Neural cell (in vitro differentiated cells): ENCODE data around the gene FNBP1L. TPM values are rescaled to one million over a fixed set of nuclear protein-coding genes. Genes with fewer than 3 reads are reported as not detected.

Experiments
- H2AFZ ChIP-seq: fragments of 200-600, 300-800 bp; sonication (generic), shearing (Covaris generic); 2 replicates; pipeline ENCODE4 v1.6.0; 2014; ENCODE audit warnings: low read depth, mild to moderate bottlenecking, antibody characterized with exemption, low read length, moderate library complexity
- H3F3A ChIP-seq: fragments of 200-600 bp; shearing (Covaris generic); 2 replicates; pipeline ENCODE4 v1.6.1; 2016; ENCODE audit warnings: mild to moderate bottlenecking, moderate library complexity, mixed read lengths, antibody characterized with exemption, low read length; ENCODE audit not compliant: insufficient read depth, poor library complexity, severe bottlenecking
- H3K27ac ChIP-seq: fragments of 200-600, 300-800 bp; sonication (generic), shearing (Covaris generic); 2 replicates; pipeline ENCODE4 v1.5.1; 2014; ENCODE audit warnings: mild to moderate bottlenecking, low read length, moderate library complexity
- H3K27me3 ChIP-seq: fragments of 300-800, 200-600 bp; sonication (generic), shearing (Covaris generic); 2 replicates; pipeline ENCODE4 v1.6.0; 2014; ENCODE audit warnings: mild to moderate bottlenecking, low read depth, low read length, moderate library complexity; ENCODE audit not compliant: insufficient read depth
- H3K36me3 ChIP-seq: fragments of 300-800, 200-600 bp; sonication (generic), shearing (Covaris generic); 2 replicates; pipeline ENCODE4 v1.5.1; 2014; ENCODE audit warnings: mild to moderate bottlenecking, antibody characterized with exemption, low read length, moderate library complexity; ENCODE audit not compliant: insufficient read depth
- H3K4me2 ChIP-seq: fragments of 300-800, 200-600 bp; sonication (generic), shearing (Covaris generic); 2 replicates; pipeline ENCODE4 v1.6.0; 2014; ENCODE audit warnings: mild to moderate bottlenecking, low read length
- H3K4me3 ChIP-seq: fragments of 300-800, 200-600 bp; sonication (generic), shearing (Covaris generic); 2 replicates; pipeline ENCODE4 v1.5.1; 2014; ENCODE audit warnings: mild to moderate bottlenecking, low read length, moderate library complexity
- H3K79me2 ChIP-seq: fragments of 200-600 bp; shearing (Covaris generic); replicated peaks from 2 replicates; pipeline ENCODE4 v1.6.0; 2014; ENCODE audit warnings: mild to moderate bottlenecking, low read length, moderate library complexity; ENCODE audit not compliant: insufficient read depth
- H3K9ac ChIP-seq: fragments of 300-800, 200-600 bp; sonication (generic), shearing (Covaris generic); 2 replicates; pipeline ENCODE4 v1.6.1; 2016; ENCODE audit warnings: mild to moderate bottlenecking, low read length, mixed read lengths
- H3K9me2 ChIP-seq: fragments of 200-600 bp; shearing (Covaris generic); 2 replicates; pipeline ENCODE4 v1.6.1; 2016; ENCODE audit warnings: mild to moderate bottlenecking, low read length, mixed read lengths; ENCODE audit not compliant: insufficient read depth
- H3K9me3 ChIP-seq: fragments of 200-600, 300-800 bp; sonication (generic), shearing (Covaris generic); 2 replicates; pipeline ENCODE4 v1.6.1; 2016; ENCODE audit warnings: mild to moderate bottlenecking, mixed run types, low read length, moderate library complexity, mixed read lengths
- H4K20me1 ChIP-seq: fragments of 200-600 bp; shearing (Covaris generic); 2 replicates; pipeline ENCODE4 v1.6.1; 2016; ENCODE audit warnings: mild to moderate bottlenecking, mixed run types; ENCODE audit not compliant: insufficient read depth
- CTCF ChIP-seq: fragments of 450-650 bp; IDR thresholded peaks from 2 replicates; pipeline ENCODE4 v1.5.1; 2014; ENCODE audit warnings: antibody characterized with exemption, mild to moderate bottlenecking, moderate library complexity; ENCODE audit not compliant: poor library complexity, severe bottlenecking
- EP300 ChIP-seq: fragments of 450-650 bp; conservative IDR thresholded peaks from 2 replicates; pipeline ENCODE4 v1.6.1; 2014; ENCODE audit warnings: antibody characterized with exemption, mild to moderate bottlenecking, moderate library complexity; ENCODE audit not compliant: poor library complexity, severe bottlenecking
- EZH2 ChIP-seq: fragments of 200-600, 300-800 bp; shearing (Covaris generic), sonication (generic); IDR thresholded peaks from 2 replicates; pipeline ENCODE4 v1.6.1; 2014; ENCODE audit warnings: antibody characterized with exemption, low read length, borderline replicate concordance, mild to moderate bottlenecking; ENCODE audit not compliant: insufficient read depth, poor library complexity, severe bottlenecking
- MXI1 ChIP-seq: fragments of 450-650 bp; conservative IDR thresholded peaks from 2 replicates; pipeline ENCODE4 v1.6.1; 2014; ENCODE audit warnings: antibody characterized with exemption, mild to moderate bottlenecking; ENCODE audit not compliant: poor library complexity, severe bottlenecking
- POLR2AphosphoS5 ChIP-seq: IDR thresholded peaks from 2 replicates; pipeline ENCODE4 v1.6.1; 2012
- RAD21 ChIP-seq: fragments of 450-650 bp; conservative IDR thresholded peaks from 2 replicates; pipeline ENCODE4 v1.6.1; 2014; ENCODE audit warnings: antibody characterized with exemption, mild to moderate bottlenecking, moderate library complexity
- REST ChIP-seq: IDR thresholded peaks from 2 replicates; pipeline ENCODE4 v1.6.1; 2012; ENCODE audit warnings: borderline replicate concordance
- SMC3 ChIP-seq: fragments of 450-650 bp; conservative IDR thresholded peaks from 2 replicates; pipeline ENCODE4 v1.6.1; 2014; ENCODE audit warnings: antibody characterized with exemption, mild to moderate bottlenecking, moderate library complexity; ENCODE audit not compliant: poor library complexity
- TAF1 ChIP-seq: IDR thresholded peaks from 2 replicates; pipeline ENCODE4 v1.6.1; 2012; ENCODE audit warnings: low read depth
- polyA plus RNA-seq: library from polyadenylated mRNA; depleted of rRNA; stranded (reverse); fragments of >200 nt; gene quantifications from 2 replicates; pipeline ENCODE4 v1.2.3, GENCODE V29; 2014

FNBP1L gene
- polyA plus RNA-seq, 1 donor from 2014 or later: 1,044 TPM

- TF ChIP-seq CTCF (no peak), POLR2AphosphoS5 (no peak), SMC3 (no peak), RAD21 (no peak), MXI1 (no peak), EZH2 (no peak), REST (no peak), TAF1 (no peak), EP300 (no peak)
- no peak overlapping the region for H3K27ac ChIP-seq
- H3K79me2 ChIP-seq: no peaks in the 10 kb centered on the region
- H3K27me3 ChIP-seq: no peaks in the 10 kb centered on the region
- no peak overlapping the region for H3K4me2 ChIP-seq
- no peak overlapping the region for H2AFZ ChIP-seq
- no peaks in the 10 kb centered on the region for H3K36me3 ChIP-seq
- no peak overlapping the region for H3K4me3 ChIP-seq
- H4K20me1 ChIP-seq: no peaks in the 10 kb centered on the region
- H3K9me3 ChIP-seq: no peaks in the 10 kb centered on the region
- no peaks in the 10 kb centered on the region for H3F3A ChIP-seq
- H3K9me2 ChIP-seq: no peaks in the 10 kb centered on the region
- no peak overlapping the region for H3K9ac ChIP-seq
Measured at GRCh38 chr1:93569489-93569888, 121.6 kb downstream of the FNBP1L start.

GRCh38 chr1:93571623-93572310, 123.8 kb downstream of the FNBP1L start:
- no peak overlapping the region for H3K4me3 ChIP-seq
- no peak overlapping the region for H3K9ac ChIP-seq
- TF ChIP-seq RAD21 (no peak), POLR2AphosphoS5 (no peak), REST (no peak), CTCF (no peak), TAF1 (no peak), MXI1 (no peak), SMC3 (no peak), EZH2 (no peak), EP300 (no peak)
- H3K4me2 ChIP-seq: no peak overlapping the region
- H2AFZ ChIP-seq: no peak overlapping the region
- H3F3A ChIP-seq: no peaks in the 10 kb centered on the region
- H3K79me2 ChIP-seq: no peaks in the 10 kb centered on the region
- H3K36me3 ChIP-seq: no peaks in the 10 kb centered on the region
- no peaks in the 10 kb centered on the region for H3K9me3 ChIP-seq
- H3K27ac ChIP-seq: no peak overlapping the region
- no peaks in the 10 kb centered on the region for H3K9me2 ChIP-seq
- H4K20me1 ChIP-seq: no peaks in the 10 kb centered on the region
- H3K27me3 ChIP-seq: no peaks in the 10 kb centered on the region
